H7 (cell line): ENCODE results near the gene RNASET2. TPM values are rescaled to one million over a fixed set of nuclear protein-coding genes. Genes with fewer than 3 reads are reported as not detected.
A peak's percentile ranks its signal among the peaks of the same experiment; 100 is the strongest.
"Not testable (repeated sequence)": the region's sequence is repeated elsewhere in the genome, so short reads cannot be mapped to it uniquely, and the experiment has no call there.

Experiments
- DNase-seq: peaks from one replicate; pipeline ENCODE4 v3.0.0; 2012
- H3K27me3 ChIP-seq: 2 replicates; pipeline ENCODE4 v1.6.0; 2011; ENCODE audit warnings: mild to moderate bottlenecking, low read length; ENCODE audit not compliant: control insufficient read depth, insufficient read depth
- H3K36me3 ChIP-seq: replicated peaks from 2 replicates; pipeline ENCODE4 v1.5.1; 2011; ENCODE audit warnings: low read length; ENCODE audit not compliant: control insufficient read depth, insufficient read depth
- H3K4me3 ChIP-seq: 2 replicates; pipeline ENCODE4 v1.5.1; 2011; ENCODE audit warnings: low read depth, mild to moderate bottlenecking, control low read depth, low read length, moderate library complexity; ENCODE audit not compliant: insufficient read depth
- total RNA-seq: library from RNA; depleted of rRNA; stranded (reverse); fragments of >200 nt; shearing (Covaris generic); gene quantifications from 2 replicates; pipeline ENCODE4 v1.2.3, GENCODE V29; 2014

RNASET2 gene
- total RNA-seq, 1 experiment from 2014 or later, result 27.8 TPM

DNA sequence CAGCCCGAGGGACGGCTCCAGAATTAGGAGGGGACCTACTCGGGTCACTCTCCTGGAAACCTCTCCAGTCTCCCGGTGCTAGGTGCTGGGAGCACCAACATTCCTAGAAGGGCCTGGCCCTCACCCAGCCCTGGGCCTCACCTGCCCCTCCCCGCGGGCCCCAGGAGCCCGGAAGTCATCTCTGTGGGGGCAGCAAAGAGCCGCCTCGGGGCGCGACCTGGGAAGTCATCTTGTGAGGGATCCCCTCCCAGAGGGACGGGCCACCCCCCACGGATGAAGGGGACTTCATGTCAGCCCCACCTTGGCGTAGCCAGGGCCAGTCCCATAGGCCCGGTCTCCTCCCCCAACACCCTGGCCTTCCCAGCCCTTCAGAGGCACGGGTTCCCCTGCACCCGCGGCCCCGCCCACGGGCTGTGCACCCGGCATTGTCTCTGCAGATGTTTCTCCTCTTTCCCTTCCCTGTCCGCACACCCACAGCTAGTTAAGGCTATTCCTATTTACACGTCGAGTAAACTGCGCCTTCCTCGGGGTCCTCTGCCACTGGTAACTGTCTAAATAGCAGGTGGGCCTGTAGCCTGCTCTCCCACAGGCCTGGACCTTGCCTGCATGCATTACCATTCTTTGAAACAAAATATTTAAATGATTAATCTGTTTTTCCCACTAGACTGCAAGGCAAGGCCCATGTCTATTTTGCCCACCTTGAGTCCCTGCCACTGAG is 896 bp upstream of the RNASET2 start:
- peak; percentile 80 for DNase-seq
- H3K36me3 ChIP-seq, result no peaks in the 10 kb centered on the region
- H3K4me3 ChIP-seq, result peak overlapping the region; percentile 87

DNA sequence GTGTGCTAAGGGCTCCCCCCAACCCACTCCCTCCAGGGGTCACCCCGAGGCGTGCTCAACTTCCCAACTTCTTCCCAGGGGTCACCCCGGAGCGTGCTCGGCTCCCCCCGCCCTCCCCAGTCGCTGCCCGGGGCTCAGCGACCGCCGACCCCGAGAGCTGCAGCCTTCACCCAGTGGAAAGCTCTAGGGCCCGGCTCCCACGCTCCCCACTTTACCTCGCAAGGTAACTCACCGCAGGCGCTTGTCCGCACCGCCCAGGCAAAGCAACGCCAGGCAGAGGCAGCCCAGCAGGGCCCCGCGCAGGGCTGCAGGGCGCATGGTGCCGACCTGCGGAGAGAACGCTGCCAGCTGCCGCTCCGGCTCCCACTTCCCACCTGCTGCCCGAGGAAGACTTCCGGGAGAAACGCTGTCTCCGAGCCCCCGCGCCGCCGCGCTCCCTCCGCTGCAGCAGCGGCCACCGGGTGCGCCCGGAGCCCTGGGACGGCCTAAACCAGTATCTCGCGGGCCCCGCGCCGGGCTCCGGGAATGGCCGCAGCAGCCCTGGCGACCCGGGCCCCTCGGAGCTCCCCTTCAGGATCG is 396 bp downstream of the RNASET2 start:
- peak; percentile 92 for DNase-seq
- Histone ChIP-seq H3K4me3 (peak overlapping the region; percentile 87), H3K36me3 (no peaks in the 10 kb centered on the region), H3K27me3 (peaks cover 7% of the 10 kb centered on the region)

More for the DNA sequence above, 896 bp upstream of the RNASET2 start:
- peaks cover 7% of the 10 kb centered on the region for H3K27me3 ChIP-seq

DNA sequence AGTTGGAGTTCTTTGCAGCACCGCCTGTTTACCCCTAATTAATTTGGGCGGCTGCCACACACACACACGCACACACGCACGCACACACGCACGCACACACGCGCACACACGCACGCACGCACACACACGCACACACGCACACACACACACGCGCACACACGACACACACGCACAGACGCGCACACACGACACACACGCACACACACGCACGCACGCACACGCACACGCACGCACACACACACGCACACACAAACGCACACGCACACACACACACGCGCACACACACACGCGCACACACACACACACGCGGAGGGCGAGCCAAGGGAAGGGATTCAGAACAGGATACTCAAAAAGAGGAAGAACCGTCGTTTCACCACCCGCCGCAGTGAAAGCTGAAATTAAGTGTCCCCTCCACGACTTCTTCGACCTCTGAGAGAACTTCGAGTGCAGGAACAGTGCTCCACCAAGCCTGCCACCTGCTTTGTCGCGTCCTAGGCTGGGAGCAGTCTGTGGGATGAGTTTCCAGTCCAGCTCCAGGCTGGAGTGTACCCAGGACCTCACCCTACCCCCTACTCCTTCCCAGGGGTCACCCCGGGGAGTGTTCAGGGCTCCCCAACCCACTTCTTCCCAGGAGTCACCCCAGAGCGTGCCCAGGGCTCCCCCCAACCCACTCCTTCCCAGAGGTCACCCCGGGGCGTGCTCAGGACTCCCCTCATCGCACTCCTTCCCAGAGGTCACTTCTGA is 1.1 kb downstream of the RNASET2 start:
- H3K4me3 ChIP-seq, result peak overlapping the region; percentile 87
- no peaks in the 10 kb centered on the region for H3K36me3 ChIP-seq
- peak; percentile 73 for DNase-seq
- H3K27me3 ChIP-seq, result peaks cover 7% of the 10 kb centered on the region

DNA sequence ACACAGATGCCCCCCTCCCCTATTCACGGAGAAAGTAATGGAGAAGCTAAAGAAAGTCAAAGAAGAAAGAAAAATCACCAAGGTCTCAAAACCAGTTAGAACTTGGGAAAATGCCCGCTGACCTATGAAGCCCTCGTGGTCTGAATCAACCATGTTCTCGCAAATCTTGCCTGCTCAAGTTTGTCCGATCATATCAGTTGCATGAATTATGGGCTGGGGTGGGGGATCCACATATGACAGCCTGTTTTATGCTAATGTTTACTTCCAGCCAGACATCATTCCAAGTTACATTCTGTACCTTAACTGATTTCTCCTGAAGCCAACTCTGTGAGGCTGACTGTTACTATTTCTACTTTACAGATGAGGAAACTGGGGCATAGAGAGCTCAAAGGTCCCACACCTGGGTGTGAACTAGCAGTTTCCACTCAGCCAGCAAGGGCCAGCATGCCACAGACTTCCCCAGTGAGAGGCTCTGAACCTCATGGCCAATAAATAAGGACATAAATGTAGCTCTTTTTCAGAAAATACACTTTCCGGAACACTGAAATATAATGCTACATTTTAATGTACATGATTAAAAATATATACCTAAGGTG is 2.1 kb downstream of the RNASET2 start:
- H3K4me3 ChIP-seq, result no peak overlapping the region
- DNase-seq, result no peak
- H3K27me3 ChIP-seq, result peaks cover 7% of the 10 kb centered on the region
- H3K36me3 ChIP-seq, result no peaks in the 10 kb centered on the region

DNA sequence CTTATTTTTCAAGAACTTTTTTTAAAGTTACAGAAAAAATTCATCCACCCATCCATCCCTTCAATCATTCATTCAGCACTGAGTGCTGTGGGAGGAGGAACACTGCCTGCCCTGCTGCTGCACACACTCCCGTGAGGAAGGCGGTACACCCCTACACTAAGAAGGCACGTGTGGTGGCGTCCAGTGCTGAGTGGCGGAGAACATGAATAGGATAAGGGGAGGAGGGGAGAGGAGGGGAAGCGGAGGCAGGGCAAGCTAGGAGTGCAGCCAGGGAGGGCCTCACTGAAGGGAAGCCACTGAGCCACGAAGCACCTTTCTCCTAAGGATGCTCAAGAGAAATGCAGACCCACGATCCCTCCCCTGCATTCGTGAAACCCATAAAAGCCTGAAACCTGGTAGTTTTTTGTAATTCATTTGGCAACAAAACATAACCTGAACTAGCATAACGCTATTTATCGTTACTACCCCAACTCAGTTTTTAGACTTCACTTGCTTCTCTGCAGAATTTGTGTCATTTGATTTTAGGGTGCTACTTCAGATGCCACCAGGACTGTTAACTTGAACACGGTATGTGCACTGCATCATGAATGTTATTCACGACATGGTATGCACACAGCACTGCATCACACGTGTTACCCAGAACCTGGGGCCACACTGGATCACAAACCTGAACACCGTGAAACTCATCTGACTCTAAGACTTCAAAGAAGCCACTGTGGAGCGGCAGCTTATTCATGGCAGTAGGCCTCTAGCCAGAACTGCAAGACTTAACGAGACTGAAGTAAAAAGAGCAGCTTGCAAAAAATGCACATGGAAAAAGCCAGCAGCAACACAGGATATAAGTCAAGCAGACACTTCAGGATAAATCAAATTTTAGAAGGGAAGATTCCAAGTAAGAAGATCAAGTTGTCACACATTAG is 3.5 kb downstream of the RNASET2 start:
- H3K27me3 ChIP-seq, result peaks cover 7% of the 10 kb centered on the region
- DNase-seq, result no peak
- H3K36me3 ChIP-seq, result no peaks in the 10 kb centered on the region
- H3K4me3 ChIP-seq, result no peak overlapping the region

DNA sequence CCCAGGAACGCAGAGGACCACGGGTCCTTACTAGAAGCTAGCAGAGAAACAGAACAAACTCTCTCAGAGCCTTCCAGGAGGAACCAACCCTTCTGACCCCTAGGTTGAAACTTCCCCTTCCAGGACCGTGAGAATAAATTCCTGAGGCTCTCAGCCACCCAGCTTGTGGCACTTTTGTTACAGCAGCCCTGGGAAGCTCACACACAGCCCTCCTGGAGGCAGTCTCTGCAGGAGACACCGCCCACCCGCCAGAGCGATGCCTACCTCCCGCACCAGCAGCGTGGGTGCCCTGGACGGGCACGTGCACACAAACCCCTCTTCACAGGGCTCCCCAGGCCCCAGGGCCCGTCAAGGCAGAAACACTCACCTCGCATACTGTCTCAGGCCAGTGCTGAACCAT is 4.2 kb downstream of the RNASET2 start:
- Histone ChIP-seq H3K27me3 (peaks cover 7% of the 10 kb centered on the region), H3K4me3 (no peak overlapping the region), H3K36me3 (peaks cover 3% of the 10 kb centered on the region; the same call in 1 of the 2 replicates)
- no peak for DNase-seq

DNA sequence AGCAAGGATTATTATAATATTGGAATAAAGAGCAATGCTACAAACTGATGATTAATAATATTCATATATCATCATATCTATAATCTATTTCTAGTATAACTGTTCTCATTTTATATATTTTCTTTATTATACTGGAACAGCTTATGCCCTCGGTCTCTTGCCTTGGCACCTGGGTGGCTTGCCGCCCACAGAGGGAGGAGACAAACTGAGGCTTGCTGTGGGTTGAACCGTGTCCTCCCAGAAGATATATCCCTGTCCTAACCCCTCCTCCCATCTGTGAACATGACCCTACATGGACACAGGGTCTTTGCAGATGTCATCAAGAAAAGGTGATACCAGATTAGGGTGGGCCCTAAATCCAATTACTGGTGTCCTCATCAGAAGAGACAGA is 4.7 kb downstream of the RNASET2 start:
- peaks cover 3% of the 10 kb centered on the region; the same call in 1 of the 2 replicates for H3K36me3 ChIP-seq
- peaks cover 7% of the 10 kb centered on the region for H3K27me3 ChIP-seq
- no peak overlapping the region for H3K4me3 ChIP-seq
- no peak for DNase-seq

DNA sequence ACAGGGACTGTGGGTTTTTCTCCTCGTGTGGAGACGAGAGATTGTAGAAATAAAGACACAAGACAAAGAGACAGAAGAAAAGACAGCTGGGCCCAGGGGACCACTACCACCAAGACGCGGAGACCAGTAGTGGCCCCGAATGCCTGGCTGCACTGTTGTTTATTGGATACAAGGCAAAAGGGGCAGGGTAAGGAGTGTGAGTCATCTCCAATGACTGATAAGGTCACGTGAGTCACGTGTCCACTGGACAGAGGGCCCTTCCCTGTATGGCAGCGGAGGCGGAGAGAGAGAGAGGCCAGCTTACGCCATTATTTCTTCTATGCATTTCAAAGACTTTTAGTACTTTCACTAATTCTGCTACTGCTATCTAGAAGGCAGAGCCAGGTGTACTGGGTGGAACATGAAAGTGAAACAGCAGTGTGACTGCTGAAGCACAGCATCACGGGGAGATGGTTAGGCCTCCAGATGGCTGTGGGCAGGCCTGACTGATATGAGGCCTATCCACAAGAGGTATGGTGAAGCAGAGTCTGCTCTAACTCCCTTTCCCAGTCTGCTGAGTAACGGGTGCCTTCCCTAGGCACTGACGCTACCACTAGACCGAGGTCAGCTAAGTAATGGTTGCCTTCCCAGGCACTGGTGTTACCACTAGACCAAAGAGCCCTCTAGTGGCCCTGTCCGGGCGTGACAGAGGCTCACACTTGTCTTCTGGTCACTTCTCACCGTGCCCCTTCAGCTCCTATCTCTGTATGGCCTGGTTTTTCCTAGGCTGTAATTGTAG is 5.3 kb downstream of the RNASET2 start:
- not testable (repeated sequence) for H3K4me3 ChIP-seq, H3K36me3 ChIP-seq, DNase-seq, H3K27me3 ChIP-seq

DNA sequence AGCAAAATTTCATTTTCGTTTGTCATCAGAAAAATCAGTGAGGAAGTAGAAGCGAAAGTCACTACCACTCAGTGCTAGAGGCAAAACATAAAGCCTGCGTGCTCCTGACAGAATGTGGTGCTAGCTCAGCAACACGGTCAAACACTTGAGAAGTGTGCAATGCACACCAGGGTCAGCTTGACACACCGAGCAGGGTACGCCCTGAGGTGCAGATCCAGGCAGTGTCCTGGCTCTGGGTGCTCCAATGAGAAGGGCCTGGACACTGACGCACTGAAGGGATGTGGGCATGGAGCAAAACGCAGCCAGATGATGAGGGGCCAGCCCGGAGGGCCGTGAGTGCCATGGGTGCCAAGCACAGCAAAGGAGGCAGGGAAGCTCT is 5.9 kb downstream of the RNASET2 start:
- no peak for DNase-seq

DNA sequence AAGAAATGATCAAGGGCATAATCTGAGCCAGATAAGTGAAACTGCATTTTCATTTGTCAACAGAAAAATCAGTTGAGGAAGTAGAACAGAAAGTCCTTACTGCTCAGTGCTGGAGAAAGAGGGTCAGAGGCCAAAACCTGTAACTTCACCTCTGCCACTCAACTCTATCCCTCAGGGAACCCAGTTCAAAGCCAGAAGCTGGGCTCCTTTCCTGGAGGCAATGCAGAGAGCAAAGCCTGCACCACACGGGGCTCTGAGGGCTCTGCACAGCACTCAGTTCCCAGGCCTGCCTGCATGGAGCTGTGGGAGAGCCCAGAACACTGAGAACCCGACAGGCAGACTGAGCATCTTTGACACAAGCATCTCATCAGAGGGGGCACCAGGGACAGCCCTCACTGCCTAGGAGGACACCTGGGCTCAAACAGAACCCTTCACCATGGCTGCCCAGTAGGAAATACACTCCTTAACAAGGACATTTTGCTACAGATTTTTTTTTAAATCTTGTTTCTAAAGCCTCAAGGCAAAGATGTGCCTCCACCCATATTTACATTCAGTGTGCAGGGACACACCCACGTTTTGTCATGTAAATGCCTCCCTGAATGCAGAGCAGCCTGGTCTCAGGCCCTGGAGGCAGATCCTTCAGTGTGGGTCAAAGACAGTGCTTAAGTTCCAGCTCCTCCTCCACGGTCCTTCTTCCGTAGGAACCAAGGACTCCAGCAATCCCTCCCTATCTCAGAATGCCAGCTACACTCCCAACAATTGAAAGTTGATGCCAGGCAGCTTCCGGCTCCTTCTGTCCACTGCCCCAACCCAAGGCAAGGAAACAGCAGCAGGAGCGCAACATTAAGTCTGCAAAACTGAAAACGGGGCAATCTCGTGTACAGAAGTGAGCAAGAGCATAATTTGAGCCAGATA is 6.6 kb downstream of the RNASET2 start:
- Histone ChIP-seq H3K36me3 (peaks cover 3% of the 10 kb centered on the region; the same call in 1 of the 2 replicates), H3K4me3 (no peak overlapping the region), H3K27me3 (no peaks in the 10 kb centered on the region)
- no peak for DNase-seq

More for the DNA sequence above, 5.9 kb downstream of the RNASET2 start:
- Histone ChIP-seq H3K36me3 (peaks cover 3% of the 10 kb centered on the region; the same call in 1 of the 2 replicates), H3K27me3 (peaks cover 2% of the 10 kb centered on the region), H3K4me3 (no peak overlapping the region)

DNA sequence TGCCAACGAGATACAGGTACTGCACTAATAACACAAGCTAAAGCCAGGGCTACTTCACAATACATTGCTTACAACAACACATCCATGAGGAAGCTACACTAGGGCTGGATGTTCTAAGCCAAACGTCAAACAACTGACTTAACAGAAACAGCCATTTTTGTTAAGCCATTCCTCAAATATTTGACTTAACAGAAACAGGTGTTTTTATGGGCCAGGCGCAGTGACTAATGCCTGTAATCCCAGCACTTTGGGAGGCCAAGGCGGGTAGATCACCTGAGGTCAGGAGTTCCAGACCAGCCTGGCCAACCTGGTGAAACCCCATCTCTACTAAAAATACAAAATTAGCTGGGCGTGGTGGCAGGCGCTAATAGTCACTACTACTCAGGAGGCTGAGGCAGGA is 7.6 kb downstream of the RNASET2 start:
- not testable (repeated sequence) for H3K4me3 ChIP-seq, DNase-seq, H3K27me3 ChIP-seq, H3K36me3 ChIP-seq

DNA sequence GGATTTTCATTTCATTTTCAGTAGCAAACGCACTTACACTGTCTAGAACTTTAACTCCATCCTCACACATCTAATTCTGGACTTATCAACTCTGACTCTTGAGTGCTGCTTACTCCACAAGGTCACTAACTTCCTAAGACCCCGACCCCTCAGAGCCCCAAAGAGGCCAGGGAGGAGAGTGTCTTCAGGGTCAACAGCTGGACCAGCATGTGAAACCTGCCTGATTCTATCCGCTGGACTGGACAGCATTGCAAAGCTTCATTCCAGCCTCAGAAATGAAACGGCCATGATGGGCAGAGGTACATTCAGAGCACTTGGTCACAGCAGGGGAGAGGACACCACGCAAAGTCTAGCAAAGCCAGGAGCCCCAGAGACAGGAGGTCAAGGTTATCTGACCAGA is 9.1 kb downstream of the RNASET2 start:
- Histone ChIP-seq H3K36me3 (peaks cover 3% of the 10 kb centered on the region; the same call in 1 of the 2 replicates), H3K4me3 (no peak overlapping the region)

More for the DNA sequence above, 9.1 kb downstream of the RNASET2 start:
- H3K27me3 ChIP-seq, result no peaks in the 10 kb centered on the region
- no peak for DNase-seq
